Parathyroid adenoma (tissue), 2 donors: ENCODE data around the gene TIGD7.
"Not testable (repeated sequence)": the region's sequence is repeated elsewhere in the genome, so short reads cannot be mapped to it uniquely, and the experiment has no call there.

Experiments used
- H2AFZ ChIP-seq: fragments of 300-600 bp; sonication (generic); one replicate; pipeline ENCODE4 v1.7.0; 2017; ENCODE audit warnings: antibody characterized with exemption, mild to moderate bottlenecking
- H3K27ac ChIP-seq: fragments of 300-600 bp; sonication (generic); one replicate; pipeline ENCODE4 v1.7.0; 2017
- H3K27me3 ChIP-seq: fragments of 300-600 bp; sonication (generic); one replicate; pipeline ENCODE4 v1.7.0; 2017; ENCODE audit warnings: low read length; ENCODE audit not compliant: control insufficient read depth, insufficient read depth
- H3K36me3 ChIP-seq: fragments of 300-600 bp; sonication (generic); one replicate; pipeline ENCODE4 v1.7.0; 2017; ENCODE audit warnings: low read length; ENCODE audit not compliant: control insufficient read depth, insufficient read depth
- H3K4me1 ChIP-seq: fragments of 300-600 bp; sonication (generic); one replicate; pipeline ENCODE4 v1.7.0; 2017; ENCODE audit warnings: control low read depth
- H3K4me2 ChIP-seq: fragments of 300-600 bp; sonication (generic); one replicate; pipeline ENCODE4 v1.7.0; 2017; ENCODE audit warnings: low read length
- H3K4me3 ChIP-seq: fragments of 300-600 bp; sonication (generic); one replicate; pipeline ENCODE4 v1.7.0; 2017; ENCODE audit warnings: low read depth, low read length
- H3K79me2 ChIP-seq: fragments of 300-600 bp; sonication (generic); one replicate; pipeline ENCODE4 v1.7.0; 2017; ENCODE audit warnings: control low read depth
- H3K9ac ChIP-seq: fragments of 300-600 bp; sonication (generic); one replicate; pipeline ENCODE4 v1.7.0; 2017; ENCODE audit warnings: mild to moderate bottlenecking
- H3K9me3 ChIP-seq: fragments of 300-600 bp; sonication (generic); one replicate; pipeline ENCODE4 v1.7.0; 2017; ENCODE audit warnings: low read length; ENCODE audit not compliant: control insufficient read depth
- TF ChIP-seq, protein P1 (sequence below): fragments of 300-600 bp; sonication (generic); IDR thresholded peaks from one replicate; pipeline ENCODE4 v1.7.0; 2017; ENCODE audit warnings: antibody characterized with exemption, mild to moderate bottlenecking
- donor health status: primary hyperparathyroidism.

The TIGD7 gene

DNA sequence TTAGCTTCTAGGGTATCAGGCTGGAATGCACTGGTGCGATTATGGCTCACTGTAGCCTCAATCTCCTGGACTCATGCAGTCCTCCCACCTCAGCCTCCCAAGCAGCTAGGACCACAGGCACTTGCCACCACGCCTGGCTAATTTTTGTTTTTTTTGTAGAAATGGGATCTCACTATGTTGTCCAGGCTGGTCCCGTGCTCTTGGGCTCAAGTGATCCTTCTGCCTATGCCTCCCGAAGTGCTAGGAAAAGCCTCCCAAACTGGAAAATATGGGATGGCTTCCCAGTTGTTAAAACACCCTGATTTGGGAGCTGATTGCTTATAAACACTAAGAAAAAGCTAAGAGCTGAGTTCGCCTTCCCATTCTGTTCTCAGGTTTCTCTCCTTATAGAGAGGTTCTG lies 28.6 kb downstream of the TIGD7 start:
- Histone ChIP-seq H3K4me2 (no peak overlapping the region), H3K27ac (no peak overlapping the region), H3K27me3 (no peaks in the 10 kb centered on the region), H3K36me3 (no peaks in the 10 kb centered on the region), H3K9me3 (no peaks in the 10 kb centered on the region), H3K79me2 (no peaks in the 10 kb centered on the region), H3K9ac (no peak overlapping the region), H2AFZ (no peak overlapping the region), H3K4me1 (no peaks in the 10 kb centered on the region), H3K4me3 (no peak overlapping the region)
- TF ChIP-seq, protein P1, sequence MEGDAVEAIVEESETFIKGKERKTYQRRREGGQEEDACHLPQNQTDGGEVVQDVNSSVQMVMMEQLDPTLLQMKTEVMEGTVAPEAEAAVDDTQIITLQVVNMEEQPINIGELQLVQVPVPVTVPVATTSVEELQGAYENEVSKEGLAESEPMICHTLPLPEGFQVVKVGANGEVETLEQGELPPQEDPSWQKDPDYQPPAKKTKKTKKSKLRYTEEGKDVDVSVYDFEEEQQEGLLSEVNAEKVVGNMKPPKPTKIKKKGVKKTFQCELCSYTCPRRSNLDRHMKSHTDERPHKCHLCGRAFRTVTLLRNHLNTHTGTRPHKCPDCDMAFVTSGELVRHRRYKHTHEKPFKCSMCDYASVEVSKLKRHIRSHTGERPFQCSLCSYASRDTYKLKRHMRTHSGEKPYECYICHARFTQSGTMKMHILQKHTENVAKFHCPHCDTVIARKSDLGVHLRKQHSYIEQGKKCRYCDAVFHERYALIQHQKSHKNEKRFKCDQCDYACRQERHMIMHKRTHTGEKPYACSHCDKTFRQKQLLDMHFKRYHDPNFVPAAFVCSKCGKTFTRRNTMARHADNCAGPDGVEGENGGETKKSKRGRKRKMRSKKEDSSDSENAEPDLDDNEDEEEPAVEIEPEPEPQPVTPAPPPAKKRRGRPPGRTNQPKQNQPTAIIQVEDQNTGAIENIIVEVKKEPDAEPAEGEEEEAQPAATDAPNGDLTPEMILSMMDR, result no peak

DNA sequence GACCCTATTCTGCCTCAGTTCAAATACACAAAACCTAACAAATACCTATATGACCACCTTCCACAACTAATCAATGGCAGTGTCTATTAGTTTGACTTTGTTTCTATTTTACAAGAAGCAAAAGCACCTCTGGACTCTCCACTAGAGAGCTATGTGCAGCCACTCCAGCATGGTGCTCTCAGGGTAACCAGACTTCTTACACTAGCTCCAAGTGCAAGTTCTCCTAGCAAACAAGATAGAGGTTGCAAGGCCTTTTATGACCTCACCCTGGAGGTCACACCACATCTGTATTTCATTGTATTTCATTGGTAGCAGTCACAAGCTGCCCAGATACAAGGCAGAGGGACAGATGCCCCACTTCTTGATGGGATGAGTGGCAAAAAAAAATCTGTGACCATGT lies 30.3 kb downstream of the TIGD7 start:
- H3K27ac ChIP-seq, result no peak overlapping the region
- no peak overlapping the region for H3K4me2 ChIP-seq
- no peaks in the 10 kb centered on the region for H3K9me3 ChIP-seq
- H2AFZ ChIP-seq, result no peak overlapping the region
- no peak overlapping the region for H3K4me3 ChIP-seq
- no peaks in the 10 kb centered on the region for H3K27me3 ChIP-seq
- H3K9ac ChIP-seq, result no peak overlapping the region
- no peaks in the 10 kb centered on the region for H3K36me3 ChIP-seq
- no peaks in the 10 kb centered on the region for H3K79me2 ChIP-seq
- no peaks in the 10 kb centered on the region for H3K4me1 ChIP-seq
- TF ChIP-seq, protein P1, result no peak

DNA sequence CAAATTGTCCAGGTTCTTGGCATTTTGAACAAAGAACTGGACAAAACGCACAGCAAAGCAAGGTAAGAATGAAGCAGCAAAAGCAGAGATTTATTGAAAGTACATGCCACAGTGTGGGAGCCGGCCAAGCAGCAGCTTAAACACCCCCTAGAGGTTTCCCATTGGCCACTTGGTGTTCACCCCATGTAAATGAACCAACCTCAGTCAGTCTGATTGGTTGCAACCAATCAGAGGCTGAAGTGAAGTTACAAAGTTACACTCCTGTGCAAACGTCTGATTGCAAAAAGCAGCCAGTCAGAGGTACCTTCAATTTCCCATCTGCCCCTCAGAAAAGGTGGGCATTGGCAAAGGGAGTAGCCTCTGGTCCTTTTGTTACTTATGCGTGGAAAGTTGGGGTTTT lies 30.7 kb downstream of the TIGD7 start:
- no peaks in the 10 kb centered on the region for H3K9me3 ChIP-seq
- H3K4me2 ChIP-seq, result no peak overlapping the region
- no peaks in the 10 kb centered on the region for H3K79me2 ChIP-seq
- H3K4me3 ChIP-seq, result no peak overlapping the region
- no peak overlapping the region for H2AFZ ChIP-seq
- no peak overlapping the region for H3K27ac ChIP-seq
- H3K9ac ChIP-seq, result no peak overlapping the region
- no peaks in the 10 kb centered on the region for H3K36me3 ChIP-seq
- no peaks in the 10 kb centered on the region for H3K4me1 ChIP-seq
- TF ChIP-seq, protein P1, result no peak
- H3K27me3 ChIP-seq, result no peaks in the 10 kb centered on the region

DNA sequence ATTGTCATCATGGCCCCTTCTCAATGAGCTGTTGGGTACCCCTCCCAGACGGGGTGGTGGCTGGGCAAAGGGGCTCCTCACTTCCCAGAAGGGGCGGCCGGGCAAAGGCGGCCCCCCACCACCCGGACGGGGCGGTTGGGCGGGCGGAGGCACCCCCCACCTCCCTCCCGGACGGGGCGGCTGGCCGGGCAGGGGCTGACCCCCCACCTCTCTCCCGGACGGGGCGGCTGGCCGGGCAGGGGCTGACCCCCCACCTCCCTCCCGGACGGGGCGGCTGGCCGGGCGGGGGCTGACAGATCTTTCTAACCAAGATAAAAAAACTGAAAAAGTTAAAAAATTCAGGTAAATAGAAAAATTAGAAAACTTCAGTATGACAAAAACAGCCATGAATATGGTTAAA lies 33.9 kb downstream of the TIGD7 start:
- H3K27ac ChIP-seq, H3K4me2 ChIP-seq, H2AFZ ChIP-seq, H3K36me3 ChIP-seq, H3K9ac ChIP-seq, H3K27me3 ChIP-seq, H3K4me1 ChIP-seq, H3K79me2 ChIP-seq, H3K9me3 ChIP-seq, H3K4me3 ChIP-seq: not testable (repeated sequence)

DNA sequence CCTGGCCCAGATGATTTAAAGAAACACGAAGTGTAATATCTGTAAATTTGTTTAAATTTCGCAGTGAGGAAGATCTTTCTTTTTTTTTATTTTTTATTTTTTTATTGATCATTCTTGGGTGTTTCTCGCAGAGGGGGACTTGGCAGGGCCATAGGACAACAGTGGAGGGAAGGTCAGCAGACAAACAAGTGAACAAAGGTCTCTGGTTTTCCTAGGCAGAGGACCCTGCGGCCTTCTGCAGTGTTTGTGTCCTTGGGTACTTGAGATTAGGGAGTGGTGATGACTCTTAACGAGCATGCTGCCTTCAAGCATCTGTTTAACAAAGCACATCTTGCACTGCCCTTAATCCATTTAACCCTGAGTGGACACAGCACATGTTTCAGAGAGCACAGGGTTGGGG lies 34.5 kb downstream of the TIGD7 start:
- H3K27me3 ChIP-seq, H3K4me3 ChIP-seq, H3K36me3 ChIP-seq, H3K79me2 ChIP-seq, H3K9ac ChIP-seq, H3K4me2 ChIP-seq, H3K27ac ChIP-seq, H3K9me3 ChIP-seq, H3K4me1 ChIP-seq, H2AFZ ChIP-seq: not testable (repeated sequence)

DNA sequence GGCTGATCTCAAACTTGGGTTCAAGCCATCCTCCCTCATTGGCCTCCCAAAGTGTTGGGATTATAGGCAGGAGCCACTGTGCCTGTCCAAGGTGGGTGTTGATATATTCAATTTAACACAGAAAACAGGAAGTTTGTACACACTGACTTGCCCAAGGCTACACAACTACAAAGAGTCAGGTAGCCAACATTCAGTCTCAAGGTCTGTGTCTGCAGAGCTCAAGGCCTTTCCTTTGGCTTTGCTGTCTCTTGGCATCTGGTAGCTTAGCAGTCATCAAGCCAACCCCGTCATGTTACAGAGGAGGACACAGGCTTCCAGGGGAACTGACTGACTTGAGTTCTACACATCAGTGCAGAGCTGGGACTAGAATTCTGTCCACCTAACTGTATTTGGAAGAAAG lies 36.9 kb downstream of the TIGD7 start:
- Histone ChIP-seq H3K9ac (no peak overlapping the region), H3K27ac (no peak overlapping the region), H3K79me2 (peaks cover 4% of the 10 kb centered on the region), H3K4me2 (no peak overlapping the region), H3K27me3 (no peaks in the 10 kb centered on the region), H2AFZ (no peak overlapping the region), H3K4me3 (no peak overlapping the region), H3K4me1 (no peaks in the 10 kb centered on the region), H3K36me3 (no peaks in the 10 kb centered on the region), H3K9me3 (no peaks in the 10 kb centered on the region)
- TF ChIP-seq, protein P1, result no peak
